B cell (primary cell): Measurements from ENCODE around the gene TDG. TPM values are rescaled to one million over a fixed set of nuclear protein-coding genes. Genes with fewer than 3 reads are reported as not detected.

ENCODE experiments used
- ATAC-seq: fragments of 200-7000 bp; cut with Tn5 transposase; one replicate; pipeline ENCODE4 v1.10.0; 2021; ENCODE audit warnings: low read depth, mild to moderate bottlenecking, moderate number of reproducible peaks, moderate library complexity
- CTCF ChIA-PET: fragments of 350-600 bp; sonication (Branson Sonifier 250); formaldehyde crosslinking; loops from one replicate; lab custom pipeline; 2021; ENCODE audit warnings: antibody characterized with exemption, inconsistent platforms; lab: Charles Lee
- POLR2A ChIA-PET: fragments of 350-600 bp; sonication (Branson Sonifier 250); formaldehyde crosslinking; loops from one replicate; lab custom pipeline; 2021; ENCODE audit warnings: antibody characterized with exemption; lab: Charles Lee
- DNase-seq: peaks from one replicate; pipeline ENCODE4 v3.0.0; 2013
- H2AFZ ChIP-seq: 2 replicates; pipeline ENCODE4 v1.6.1; 2012; ENCODE audit warnings: mild to moderate bottlenecking, low read depth, low read length; ENCODE audit not compliant: insufficient read depth, poor library complexity, severe bottlenecking
- H3K27ac ChIP-seq, 2 donors: 1 replicate in 1 of 2; 2 replicates in 1 of 2; pipeline ENCODE4 v1.5.1; 2012 to 2013; ENCODE audit warnings: low read length in 2 of 2, mild to moderate bottlenecking in 2 of 2, moderate library complexity in 1 of 2
- H3K27me3 ChIP-seq, 4 experiments: fragments of 200-600 bp in 1 of 4; sonication (generic) in 1 of 4; replicated peaks in 1 of 4; 1 replicate in 2 of 4; 2 replicates in 2 of 4; pipeline versions ENCODE4 v1.6.1 to v1.7.0; 2013 to 2016; ENCODE audit warnings: low read length in 3 of 4, mild to moderate bottlenecking in 2 of 4, mixed read lengths in 1 of 4, moderate library complexity in 1 of 4; ENCODE audit not compliant: insufficient read depth in 4 of 4, control insufficient read depth in 3 of 4; ENCODE audit errors: control extremely low read depth in 1 of 4
- H3K36me3 ChIP-seq, 2 experiments: replicated peaks in 1 of 2; 1 replicate in 1 of 2; 2 replicates in 1 of 2; pipeline versions ENCODE4 v1.6.1 to v1.7.1; 2013; ENCODE audit warnings: low read length in 1 of 2; ENCODE audit not compliant: insufficient read depth in 2 of 2, control insufficient read depth in 1 of 2; ENCODE audit errors: control extremely low read depth in 1 of 2, extremely low read depth in 1 of 2
- H3K4me1 ChIP-seq, 2 donors: fragments of 200-600 bp in 1 of 2; sonication (generic) in 1 of 2; 1 replicate in 1 of 2; 2 replicates in 1 of 2; pipeline versions ENCODE4 v1.5.1 to v1.6.1; 2013 to 2017; ENCODE audit warnings: low read length in 2 of 2; ENCODE audit not compliant: control insufficient read depth in 2 of 2, insufficient read depth in 2 of 2
- H3K4me2 ChIP-seq: replicated peaks from 2 replicates; pipeline ENCODE3; 2012; ENCODE audit warnings: mild to moderate bottlenecking, low read depth, low read length; ENCODE audit not compliant: poor library complexity, severe bottlenecking
- H3K4me3 ChIP-seq, 5 experiments: fragments of 200-600 bp in 1 of 5; sonication (generic) in 1 of 5; 1 replicate in 3 of 5; 2 replicates in 2 of 5; pipeline versions ENCODE4 v1.5.1 to v1.7.0; 2011 to 2016; ENCODE audit warnings: low read length in 4 of 5, mild to moderate bottlenecking in 4 of 5, low read depth in 2 of 5, control low read depth in 1 of 5, moderate library complexity in 1 of 5; ENCODE audit not compliant: insufficient read depth in 1 of 5; ENCODE audit errors: control extremely low read depth in 1 of 5, extremely low read depth in 1 of 5
- H3K79me2 ChIP-seq: fragments of 200-600 bp; sonication (generic); one replicate; pipeline ENCODE4 v1.6.0; 2016; ENCODE audit warnings: low read length; ENCODE audit not compliant: control insufficient read depth, insufficient read depth
- H3K9ac ChIP-seq: fragments of 200-600 bp; sonication (generic); 2 replicates; pipeline ENCODE4 v1.6.1; 2017; ENCODE audit warnings: mild to moderate bottlenecking, low read length, moderate library complexity
- H3K9me3 ChIP-seq, 3 donors: one replicate each; pipeline versions ENCODE4 v1.6.1 to v1.7.1; 2013; ENCODE audit warnings: low read length in 2 of 3; ENCODE audit not compliant: control insufficient read depth in 2 of 3, insufficient read depth in 1 of 3; ENCODE audit errors: control extremely low read depth in 1 of 3
- H4K20me1 ChIP-seq: 2 replicates; pipeline ENCODE4 v1.6.0; 2012; ENCODE audit warnings: mild to moderate bottlenecking, low read length; ENCODE audit not compliant: insufficient read depth, control insufficient read depth, poor library complexity, severe bottlenecking
- H3K27ac Mint-ChIP-seq: one replicate; pipeline ENCODE4 v1.8.0; 2021; ENCODE audit warnings: mixed read lengths
- H3K27me3 Mint-ChIP-seq: one replicate; pipeline ENCODE4 v1.8.0; 2021; ENCODE audit warnings: mixed read lengths
- H3K4me1 Mint-ChIP-seq: one replicate; pipeline ENCODE4 v1.8.0; 2021; ENCODE audit warnings: mixed read lengths
- H3K4me3 Mint-ChIP-seq: one replicate; pipeline ENCODE4 v1.8.0; 2021; ENCODE audit warnings: mixed read lengths
- H3K9me3 Mint-ChIP-seq: one replicate; pipeline ENCODE4 v1.8.0; 2022; ENCODE audit warnings: mixed read lengths; ENCODE audit not compliant: insufficient read depth
- EZH2 ChIP-seq: IDR thresholded peaks from 2 replicates; pipeline ENCODE4 v1.6.1; 2012; ENCODE audit warnings: borderline replicate concordance, low read depth, mild to moderate bottlenecking, moderate library complexity, low read length; ENCODE audit not compliant: insufficient read depth, poor library complexity, severe bottlenecking
- WGBS: methylation state at CpG from one replicate; pipeline ENCODE4 v1.1.5; 2013; ENCODE audit warnings: missing lambda C conversion rate; ENCODE audit not compliant: insufficient coverage; 5-methylcytosine and 5-hydroxymethylcytosine counted together
- intact Hi-C: fragments of 100-400 bp; cut with micrococcal nuclease; formaldehyde crosslinking; loops from one replicate; pipeline ENCODE4 v1.10.0; 2022
- polyA plus RNA-seq: library from polyadenylated mRNA; depleted of rRNA; stranded (reverse); fragments of >200 nt; gene quantifications from 2 replicates; pipeline ENCODE4 v1.2.3, GENCODE V29; 2012
- total RNA-seq, 2 donors: library from RNA; stranded (reverse); fragments of 120-200 nt in 1 of 2; gene quantifications; 1 replicate in 1 of 2; 2 replicates in 1 of 2; pipeline versions ENCODE4 v1.2.3 to v1.2.4, GENCODE V29; 2013 to 2022
- TF ChIP-seq, protein P1 (sequence below): fragments of 200-600 bp; IDR thresholded peaks from one replicate; pipeline ENCODE4 v1.8.0; 2022; ENCODE audit warnings: antibody characterized with exemption, mild to moderate bottlenecking

The TDG gene
- total and polyA plus RNA-seq, 2 donors (not counting 1 experiment from before 2014, with no cell fraction given) = 8.6 to 35.5 TPM

DNA sequence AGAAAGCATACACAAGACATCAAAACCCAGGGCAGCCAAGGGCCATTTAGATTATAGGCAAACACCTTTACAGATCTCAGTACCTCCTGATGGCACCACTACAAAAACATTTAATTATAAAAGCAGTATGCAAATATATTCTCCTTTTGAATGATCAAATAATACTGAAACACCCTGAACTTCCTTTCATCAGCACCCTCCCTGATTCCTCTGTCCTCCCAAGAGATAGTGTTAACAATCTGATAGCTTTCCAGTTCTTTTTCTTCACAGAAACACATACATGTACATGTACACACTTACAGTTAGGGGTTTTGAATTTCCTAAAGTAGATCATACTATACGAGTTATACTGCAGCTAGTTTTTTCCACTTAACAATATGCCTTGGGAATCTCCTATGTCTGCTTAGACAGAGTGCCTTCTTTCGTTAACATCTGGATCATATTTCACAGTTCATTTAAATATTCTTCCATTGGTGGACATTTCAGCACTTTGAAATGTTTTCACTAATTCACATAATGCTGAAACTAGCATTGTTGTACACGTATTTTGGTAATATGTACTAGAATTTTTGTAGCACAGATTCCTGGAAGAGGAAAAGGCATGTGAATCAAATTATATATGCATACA lies 35.2 kb downstream of the TDG start:
- WGBS = 100% methylated on average over 2 of the region's 3 CpGs
- no peak for TF ChIP-seq EZH2
- TF ChIP-seq, protein P1, sequence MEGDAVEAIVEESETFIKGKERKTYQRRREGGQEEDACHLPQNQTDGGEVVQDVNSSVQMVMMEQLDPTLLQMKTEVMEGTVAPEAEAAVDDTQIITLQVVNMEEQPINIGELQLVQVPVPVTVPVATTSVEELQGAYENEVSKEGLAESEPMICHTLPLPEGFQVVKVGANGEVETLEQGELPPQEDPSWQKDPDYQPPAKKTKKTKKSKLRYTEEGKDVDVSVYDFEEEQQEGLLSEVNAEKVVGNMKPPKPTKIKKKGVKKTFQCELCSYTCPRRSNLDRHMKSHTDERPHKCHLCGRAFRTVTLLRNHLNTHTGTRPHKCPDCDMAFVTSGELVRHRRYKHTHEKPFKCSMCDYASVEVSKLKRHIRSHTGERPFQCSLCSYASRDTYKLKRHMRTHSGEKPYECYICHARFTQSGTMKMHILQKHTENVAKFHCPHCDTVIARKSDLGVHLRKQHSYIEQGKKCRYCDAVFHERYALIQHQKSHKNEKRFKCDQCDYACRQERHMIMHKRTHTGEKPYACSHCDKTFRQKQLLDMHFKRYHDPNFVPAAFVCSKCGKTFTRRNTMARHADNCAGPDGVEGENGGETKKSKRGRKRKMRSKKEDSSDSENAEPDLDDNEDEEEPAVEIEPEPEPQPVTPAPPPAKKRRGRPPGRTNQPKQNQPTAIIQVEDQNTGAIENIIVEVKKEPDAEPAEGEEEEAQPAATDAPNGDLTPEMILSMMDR = no peak
- Mint-ChIP-seq H3K4me1 (no peaks in the 10 kb centered on the region), H3K4me3 (no peak overlapping the region), H3K9me3 (no peaks in the 10 kb centered on the region), H3K27me3 (peaks cover 47% of the 10 kb centered on the region), H3K27ac (no peak overlapping the region)
- Histone ChIP-seq H3K9me3 (no peaks in the 10 kb centered on the region), H3K4me3 (no peak overlapping the region), H3K9ac (no peak overlapping the region), H2AFZ (no peak overlapping the region), H3K79me2 (no peaks in the 10 kb centered on the region), H3K36me3 (no peaks in the 10 kb centered on the region), H3K4me2 (no peak overlapping the region), H3K4me1 (no peaks in the 10 kb centered on the region), H3K27me3 (peaks cover 0 to 14% (median 7%) of the 10 kb centered on the region in 4 experiments), H3K27ac (no peak overlapping the region), H4K20me1 (no peaks in the 10 kb centered on the region)
- POLR2A ChIA-PET = no interaction called here
- CTCF ChIA-PET = no interaction called here
- intact Hi-C loops = no loop called here
- ATAC-seq = no peak
- DNase-seq = no peak

GRCh38 chr12:104002686-104003085 lies 37.0 kb downstream of the TDG start:
- H3K9ac ChIP-seq = no peak overlapping the region
- Mint-ChIP-seq H3K4me3 (no peak overlapping the region), H3K27me3 (peaks cover 54% of the 10 kb centered on the region), H3K27ac (no peak overlapping the region), H3K4me1 (no peaks in the 10 kb centered on the region), H3K9me3 (no peaks in the 10 kb centered on the region)
- no peaks in the 10 kb centered on the region for H4K20me1 ChIP-seq
- H3K9me3 ChIP-seq = no peaks in the 10 kb centered on the region
- H3K27ac ChIP-seq = no peak overlapping the region
- H3K4me3 ChIP-seq = no peak overlapping the region
- no peaks in the 10 kb centered on the region for H3K4me1 ChIP-seq
- H2AFZ ChIP-seq = no peak overlapping the region
- ChIA-PET POLR2A (no interaction called here), CTCF (interaction anchor here (1.3 kb wide), 1 partner anchor 23 kb away, joined by 3 read pairs; no protein-coding TSS in a partner anchor)
- intact Hi-C loops = no loop called here
- H3K79me2 ChIP-seq = no peaks in the 10 kb centered on the region
- ATAC-seq (no peak), DNase-seq (no peak)
- H3K36me3 ChIP-seq = no peaks in the 10 kb centered on the region
- TF ChIP-seq, protein P1 = no peak
- no peak for TF ChIP-seq EZH2
- H3K4me2 ChIP-seq = no peak overlapping the region
- 96% methylated on average over 3 of the region's 3 CpGs for WGBS
- peaks cover 0 to 14% (median 7%) of the 10 kb centered on the region in 4 experiments for H3K27me3 ChIP-seq
